Bronchial epithelial cell (primary cell): Measurements from ENCODE around the gene SMDT1. TPM values are rescaled to one million over a fixed set of nuclear protein-coding genes. Genes with fewer than 3 reads are reported as not detected.

Experiments
- DNase-seq: peaks from one replicate; pipeline ENCODE4 v3.0.0-alpha.2; 2010; ENCODE audit warnings: low read depth
- FAIRE-seq: peaks from 2 replicates; lab custom pipeline; 2011; peaks lifted over from hg19 to GRCh38; lab: Jason Lieb, UNC
- H3K27me3 ChIP-seq: 2 replicates; pipeline ENCODE4 v1.5.1; 2011; ENCODE audit warnings: low read length; ENCODE audit not compliant: control insufficient read depth, insufficient read depth
- H3K36me3 ChIP-seq: 2 replicates; pipeline ENCODE4 v1.5.1; 2011; ENCODE audit warnings: low read length; ENCODE audit not compliant: control insufficient read depth, insufficient read depth
- H3K4me3 ChIP-seq: 2 replicates; pipeline ENCODE4 v1.5.1; 2011; ENCODE audit warnings: mild to moderate bottlenecking, low read depth, low read length, control low read depth
- CTCF ChIP-seq: IDR thresholded peaks from 2 replicates; pipeline ENCODE4 v1.5.1; 2011; ENCODE audit warnings: mild to moderate bottlenecking, moderate library complexity, low read length, control low read depth, inconsistent platforms; ENCODE audit not compliant: insufficient read depth, severe bottlenecking
- total RNA-seq: library from RNA; depleted of rRNA; stranded (reverse); fragments of >200 nt; gene quantifications from 2 replicates; pipeline ENCODE4 v1.2.1, GENCODE V29; 2014

Gene SMDT1
- total RNA-seq, 1 donor from 2014 or later: 5.5 TPM

- Histone ChIP-seq H3K27me3 (no peaks in the 10 kb centered on the region), H3K4me3 (no peak overlapping the region), H3K36me3 (peaks cover 10% of the 10 kb centered on the region)
- FAIRE-seq: no peak
- no peak for TF ChIP-seq CTCF
- no peak for DNase-seq
Measured at GRCh38 chr22:42062506-42063170, 16.9 kb upstream of the SMDT1 start.

GRCh38 chr22:42064629-42065028 is 14.9 kb upstream of the SMDT1 start:
- H3K4me3 ChIP-seq: no peak overlapping the region
- DNase-seq (no peak), FAIRE-seq (no peak)
- H3K27me3 ChIP-seq: no peaks in the 10 kb centered on the region
- peaks cover 14% of the 10 kb centered on the region for H3K36me3 ChIP-seq
- no peak for TF ChIP-seq CTCF

GRCh38 chr22:42065438-42066125 is 13.9 kb upstream of the SMDT1 start:
- FAIRE-seq (no peak), DNase-seq (no peak)
- Histone ChIP-seq H3K27me3 (no peaks in the 10 kb centered on the region), H3K4me3 (no peak overlapping the region), H3K36me3 (peaks cover 12% of the 10 kb centered on the region)
- TF ChIP-seq CTCF: no peak

GRCh38 chr22:42066126-42066761 is 13.3 kb upstream of the SMDT1 start:
- FAIRE-seq: no peak
- DNase-seq: no peak
- Histone ChIP-seq H3K4me3 (no peak overlapping the region), H3K27me3 (no peaks in the 10 kb centered on the region), H3K36me3 (peaks cover 12% of the 10 kb centered on the region)
- TF ChIP-seq CTCF: no peak

GRCh38 chr22:42066937-42067336 is 12.6 kb upstream of the SMDT1 start:
- no peak for TF ChIP-seq CTCF
- DNase-seq (no peak), FAIRE-seq (no peak)
- H3K27me3 ChIP-seq: no peaks in the 10 kb centered on the region
- H3K36me3 ChIP-seq: peaks cover 12% of the 10 kb centered on the region
- no peak overlapping the region for H3K4me3 ChIP-seq
